Measurements from ENCODE around the gene SPDYE6.

SPDYE6 gene

GRCh38 chr7:102312317-102312716 is 43.9 kb downstream of the SPDYE6 start:
- Mint-ChIP-seq H3K27me3 (ENCODE audit: low read depth) (no peaks in the 10 kb centered on the region), H3K36me3 (ENCODE audit: low read depth) (peaks cover 15% of the 10 kb centered on the region), H3K4me1 (no peaks in the 10 kb centered on the region), H3K9me3 (no peaks in the 10 kb centered on the region), H3K27ac (no peak overlapping the region), H3K4me3 (no peak overlapping the region)
- TF ChIP-seq, protein P1, sequence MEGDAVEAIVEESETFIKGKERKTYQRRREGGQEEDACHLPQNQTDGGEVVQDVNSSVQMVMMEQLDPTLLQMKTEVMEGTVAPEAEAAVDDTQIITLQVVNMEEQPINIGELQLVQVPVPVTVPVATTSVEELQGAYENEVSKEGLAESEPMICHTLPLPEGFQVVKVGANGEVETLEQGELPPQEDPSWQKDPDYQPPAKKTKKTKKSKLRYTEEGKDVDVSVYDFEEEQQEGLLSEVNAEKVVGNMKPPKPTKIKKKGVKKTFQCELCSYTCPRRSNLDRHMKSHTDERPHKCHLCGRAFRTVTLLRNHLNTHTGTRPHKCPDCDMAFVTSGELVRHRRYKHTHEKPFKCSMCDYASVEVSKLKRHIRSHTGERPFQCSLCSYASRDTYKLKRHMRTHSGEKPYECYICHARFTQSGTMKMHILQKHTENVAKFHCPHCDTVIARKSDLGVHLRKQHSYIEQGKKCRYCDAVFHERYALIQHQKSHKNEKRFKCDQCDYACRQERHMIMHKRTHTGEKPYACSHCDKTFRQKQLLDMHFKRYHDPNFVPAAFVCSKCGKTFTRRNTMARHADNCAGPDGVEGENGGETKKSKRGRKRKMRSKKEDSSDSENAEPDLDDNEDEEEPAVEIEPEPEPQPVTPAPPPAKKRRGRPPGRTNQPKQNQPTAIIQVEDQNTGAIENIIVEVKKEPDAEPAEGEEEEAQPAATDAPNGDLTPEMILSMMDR (IDR thresholded peaks at IDR 0.05; ENCODE audit: unreplicated experiment in 3 of 3): no peak

DNA sequence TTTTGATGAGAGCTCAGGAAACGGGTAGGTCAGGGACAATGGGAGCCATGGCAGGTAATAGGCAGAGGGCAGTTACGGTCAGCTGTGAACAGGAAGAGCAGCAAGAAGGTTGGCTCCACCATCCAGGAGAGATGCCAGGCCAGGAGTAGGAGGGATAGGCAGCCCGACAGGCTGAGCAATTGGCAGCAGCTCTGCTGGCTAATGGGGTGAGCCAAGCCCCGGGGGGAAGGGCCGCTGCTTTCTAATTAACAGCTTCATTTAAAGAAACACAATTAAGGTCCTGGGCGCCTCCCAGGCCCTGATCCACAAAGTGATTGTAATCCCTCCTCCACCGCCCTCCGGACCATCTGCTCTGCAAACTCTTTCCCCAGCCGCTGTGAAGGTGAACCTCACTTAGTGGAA is 45.8 kb downstream of the SPDYE6 start:
- Mint-ChIP-seq H3K4me3 (no peak overlapping the region), H3K36me3 (ENCODE audit: low read depth) (peaks cover 11% of the 10 kb centered on the region), H3K9me3 (no peaks in the 10 kb centered on the region), H3K27me3 (ENCODE audit: low read depth) (no peaks in the 10 kb centered on the region), H3K27ac (no peak overlapping the region), H3K4me1 (no peaks in the 10 kb centered on the region)
- TF ChIP-seq, protein P1 (IDR thresholded peaks at IDR 0.05; ENCODE audit: unreplicated experiment in 3 of 3): no peak

DNA sequence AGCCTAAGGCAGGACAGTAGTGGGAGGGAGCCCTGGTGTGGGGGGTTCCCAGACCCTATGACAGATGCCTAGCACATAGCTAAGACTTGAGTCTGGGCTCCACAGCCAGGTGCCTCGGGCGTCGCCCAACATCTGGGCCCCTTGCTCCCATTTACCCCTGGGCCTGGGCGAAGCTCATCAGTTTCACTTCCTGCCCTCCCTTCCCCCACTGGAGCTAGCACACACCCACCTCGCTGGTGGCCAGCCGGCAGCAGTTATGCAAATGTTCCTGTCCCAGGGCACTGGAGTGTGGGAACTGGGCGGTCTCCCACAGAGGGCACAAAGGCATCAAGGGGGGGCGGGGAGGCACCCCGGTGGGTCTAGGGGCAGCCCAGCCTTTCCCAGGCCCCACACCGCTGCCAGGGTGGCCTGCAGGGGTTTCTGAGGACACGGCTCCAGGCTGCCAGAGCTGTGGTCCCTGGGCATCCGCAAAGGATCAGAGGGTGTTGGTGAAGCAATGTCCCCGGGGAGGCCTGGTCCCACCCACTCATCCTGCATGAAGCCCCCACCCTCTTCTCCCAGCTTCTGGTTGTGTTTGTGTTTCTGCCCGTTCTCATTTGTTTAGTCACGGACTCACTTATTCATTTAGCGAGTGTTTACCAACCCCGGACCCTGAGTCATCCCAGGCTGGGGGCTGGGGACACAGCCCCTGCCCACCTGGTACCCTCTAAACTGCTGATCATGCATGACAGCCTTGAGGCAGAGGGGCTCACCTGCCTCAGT is 49.1 kb downstream of the SPDYE6 start:
- no peaks in the 10 kb centered on the region for H3K27me3 Mint-ChIP-seq (ENCODE audit: low read depth)
- H3K9me3 Mint-ChIP-seq: no peaks in the 10 kb centered on the region
- TF ChIP-seq, protein P1 (IDR thresholded peaks at IDR 0.05; ENCODE audit: unreplicated experiment in 3 of 3): no peak
- H3K27ac Mint-ChIP-seq: no peak overlapping the region
- no peak overlapping the region for H3K4me3 Mint-ChIP-seq
- H3K4me1 Mint-ChIP-seq: peaks cover 15% of the 10 kb centered on the region
- peaks cover 7% of the 10 kb centered on the region for H3K36me3 Mint-ChIP-seq (ENCODE audit: low read depth)

DNA sequence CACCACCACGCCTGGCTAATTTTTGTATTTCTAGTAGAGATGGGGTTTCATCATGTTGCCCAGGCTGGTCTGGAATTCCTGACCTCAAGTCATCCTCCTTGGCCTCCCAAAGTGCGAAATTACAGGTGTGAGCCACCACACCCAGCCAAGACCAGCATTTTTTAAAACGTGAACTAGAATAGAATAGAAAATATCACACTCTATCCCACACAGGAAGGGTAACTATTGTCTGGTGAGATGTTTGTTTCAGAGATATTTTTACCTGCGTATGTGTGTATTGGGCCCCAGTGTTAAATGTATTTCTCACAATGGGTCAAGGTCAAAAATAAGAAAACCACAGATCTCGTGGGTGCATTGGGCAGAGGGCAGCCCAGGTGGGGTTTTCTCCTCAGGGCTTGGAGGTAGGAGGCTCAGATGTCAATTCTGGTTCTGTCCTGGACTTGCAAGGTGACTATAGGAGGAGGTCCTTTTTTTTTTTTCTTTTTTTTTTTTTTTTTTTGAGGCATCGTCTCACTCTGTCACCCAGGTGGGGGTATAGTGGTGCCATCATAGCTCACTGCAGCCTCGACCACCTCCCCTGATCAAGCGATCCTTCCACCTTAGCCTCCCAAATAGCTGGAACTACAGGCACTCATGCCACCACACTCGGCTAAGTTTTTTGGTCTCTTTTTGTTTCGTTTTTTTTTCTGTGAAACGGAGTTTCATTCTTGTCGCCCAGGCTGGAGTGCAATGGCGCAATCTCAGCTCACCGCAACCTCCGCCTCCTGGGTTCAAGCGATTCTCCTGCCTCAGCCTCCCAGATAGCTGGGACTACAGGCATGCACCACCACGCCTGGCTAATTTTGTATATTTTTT is 50.6 kb downstream of the SPDYE6 start:
- no peaks in the 10 kb centered on the region for H3K27me3 Mint-ChIP-seq (ENCODE audit: low read depth)
- H3K36me3 Mint-ChIP-seq (ENCODE audit: low read depth): peaks cover 5% of the 10 kb centered on the region
- H3K27ac Mint-ChIP-seq: no peak overlapping the region
- no peaks in the 10 kb centered on the region for H3K9me3 Mint-ChIP-seq
- H3K4me3 Mint-ChIP-seq: no peak overlapping the region
- peaks cover 22% of the 10 kb centered on the region for H3K4me1 Mint-ChIP-seq
- TF ChIP-seq, protein P1 (IDR thresholded peaks at IDR 0.05; ENCODE audit: unreplicated experiment in 3 of 3): no peak

DNA sequence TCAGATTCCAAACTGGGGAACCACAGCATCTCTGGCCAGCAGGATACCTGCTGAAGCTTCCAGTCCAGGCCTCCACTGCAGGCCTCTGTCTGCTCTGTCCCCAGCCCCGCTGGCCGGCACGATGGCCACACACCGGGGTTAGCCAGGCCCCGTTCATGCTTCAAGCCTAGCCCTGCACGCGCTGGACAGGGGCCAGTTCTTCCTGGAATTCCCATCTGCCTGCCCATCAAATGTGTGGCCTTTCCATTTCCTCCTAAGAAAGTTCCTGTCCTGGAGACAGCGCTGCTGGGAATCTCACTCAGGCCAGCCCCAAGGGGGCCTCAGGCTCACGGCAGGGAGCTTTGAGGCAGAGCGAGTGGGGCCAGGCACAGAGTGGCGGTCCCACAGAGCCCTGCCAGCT is 51.6 kb downstream of the SPDYE6 start:
- Mint-ChIP-seq H3K4me1 (peaks cover 22% of the 10 kb centered on the region), H3K36me3 (ENCODE audit: low read depth) (peaks cover 4% of the 10 kb centered on the region), H3K27me3 (ENCODE audit: low read depth) (no peaks in the 10 kb centered on the region), H3K27ac (no peak overlapping the region), H3K4me3 (no peak overlapping the region), H3K9me3 (no peaks in the 10 kb centered on the region)
- TF ChIP-seq, protein P1 (IDR thresholded peaks at IDR 0.05; ENCODE audit: unreplicated experiment in 3 of 3): no peak
